ENCODE results near the gene NOP16. TPM values are rescaled to one million over a fixed set of nuclear protein-coding genes. Genes with fewer than 3 reads are reported as not detected.
A peak's percentile ranks its signal among the peaks of the same experiment; 100 is the strongest.

Gene NOP16
- total and polyA plus RNA-seq, 2 of the 13 experiments (the other 11 are each of a cell fraction or from before 2014, with no cell fraction given) = 43.3 to 48.4 TPM

GRCh38 chr5:176415240-176415951 lies 27.0 kb upstream of the NOP16 start:
- H3K36me3 ChIP-seq (replicated peaks in 1 of 2; ENCODE audit: control insufficient read depth in 1 of 2, insufficient read depth in 2 of 2, low read length in 2 of 2) = no peaks in the 10 kb centered on the region
- H3K27me3 ChIP-seq (ENCODE audit: control insufficient read depth in 1 of 2, insufficient read depth in 2 of 2, low read length in 2 of 2) = no peaks in the 10 kb centered on the region
- no peaks in the 10 kb centered on the region for H3K79me2 ChIP-seq (ENCODE audit: insufficient read depth, low read length)
- in situ Hi-C loops (cut with HindIII; ENCODE audit: extremely low pct_ligation_motif_present, low pct_unique_long_range_greater_than_20kb) (loop anchor here (5.0 to 10.0 kb wide), 2 partner anchors 69 to 122 kb away; partner anchors contain the start of gene RNF44), intact Hi-C loops (cut with micrococcal nuclease; ENCODE audit: unreplicated experiment) (loop anchor here (10.0 kb wide), 1 partner anchor 69 kb away; no protein-coding TSS in a partner anchor)
- H3K4me3 ChIP-seq (replicated peaks in 1 of 3; ENCODE audit: insufficient read depth in 1 of 3, low read depth in 2 of 3, low read length in 3 of 3) = peak overlapping the region; percentile 75 to 85 (median 83)
- H3K4me2 ChIP-seq (ENCODE audit: low read depth, low read length) = peak overlapping the region; percentile 96
- ATAC-seq (no peak), FAIRE-seq (no peak), DNase-seq (ENCODE audit: low spot score) (no peak)
- H4K20me1 ChIP-seq (ENCODE audit: insufficient read depth, low read length) = no peaks in the 10 kb centered on the region
- H3K4me1 ChIP-seq (ENCODE audit: insufficient read depth, low read length) = peaks cover 32% of the 10 kb centered on the region
- ChIA-PET CTCF (ENCODE audit: low intra/inter-chr PET ratio, low total read pairs) (interaction anchor here (2.6 kb wide), 1 partner anchor 33 kb away, joined by 17 read pairs; the partner anchor contains the start of gene FAF2), POLR2A (interaction anchor here (0.7 kb wide), 1 partner anchor 10 kb away, joined by 3 read pairs; no protein-coding TSS in a partner anchor)
- H3K9me3 ChIP-seq (ENCODE audit: low read length) = no peaks in the 10 kb centered on the region
- BruUV-seq (replicated peaks) = no TSS peak
- H3K9ac ChIP-seq (ENCODE audit: insufficient read depth, low read depth, low read length) = peak overlapping the region; percentile 81
- no peak overlapping the region for H2AFZ ChIP-seq (ENCODE audit: low read length)
- WGBS (ENCODE audit: low lambda C conversion rate) = 81% methylated on average over 12 of the region's 13 CpGs
- no peak overlapping the region for H3K27ac ChIP-seq (ENCODE audit: extremely low read length, insufficient read depth, low read length)
- TF ChIP-seq TEF (CRISPR knock-in tag; IDR thresholded peaks at IDR 0.05) (no peak), KLF6 (CRISPR knock-in tag; IDR thresholded peaks at IDR 0.05) (no peak), RFX3 (CRISPR knock-in tag; IDR thresholded peaks at IDR 0.05) (no peak), ZNF382 (CRISPR knock-in tag; IDR thresholded peaks at IDR 0.05; ENCODE audit: borderline replicate concordance) (no peak), MEIS1 (CRISPR knock-in tag; IDR thresholded peaks at IDR 0.05; ENCODE audit: borderline replicate concordance) (no peak), ZNF225 (CRISPR knock-in tag; IDR thresholded peaks at IDR 0.05) (no peak), ZNF20 (CRISPR knock-in tag; IDR thresholded peaks at IDR 0.05) (0 out of 2 replicates have a peak, but pooled peaks have one; percentile 31), FOXA1 (IDR thresholded peaks at IDR 0.05) (no peak), FOXA1 (CRISPR knock-in tag; IDR thresholded peaks at IDR 0.05) (no peak)
- TF ChIP-seq, protein P1, sequence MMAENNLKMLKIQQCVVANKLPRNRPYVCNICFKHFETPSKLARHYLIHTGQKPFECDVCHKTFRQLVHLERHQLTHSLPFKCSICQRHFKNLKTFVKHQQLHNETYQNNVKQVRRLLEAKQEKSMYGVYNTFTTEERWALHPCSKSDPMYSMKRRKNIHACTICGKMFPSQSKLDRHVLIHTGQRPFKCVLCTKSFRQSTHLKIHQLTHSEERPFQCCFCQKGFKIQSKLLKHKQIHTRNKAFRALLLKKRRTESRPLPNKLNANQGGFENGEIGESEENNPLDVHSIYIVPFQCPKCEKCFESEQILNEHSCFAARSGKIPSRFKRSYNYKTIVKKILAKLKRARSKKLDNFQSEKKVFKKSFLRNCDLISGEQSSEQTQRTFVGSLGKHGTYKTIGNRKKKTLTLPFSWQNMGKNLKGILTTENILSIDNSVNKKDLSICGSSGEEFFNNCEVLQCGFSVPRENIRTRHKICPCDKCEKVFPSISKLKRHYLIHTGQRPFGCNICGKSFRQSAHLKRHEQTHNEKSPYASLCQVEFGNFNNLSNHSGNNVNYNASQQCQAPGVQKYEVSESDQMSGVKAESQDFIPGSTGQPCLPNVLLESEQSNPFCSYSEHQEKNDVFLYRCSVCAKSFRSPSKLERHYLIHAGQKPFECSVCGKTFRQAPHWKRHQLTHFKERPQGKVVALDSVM (CRISPR knock-in tag; IDR thresholded peaks at IDR 0.05) = no peak
- TF ChIP-seq, protein P2, sequence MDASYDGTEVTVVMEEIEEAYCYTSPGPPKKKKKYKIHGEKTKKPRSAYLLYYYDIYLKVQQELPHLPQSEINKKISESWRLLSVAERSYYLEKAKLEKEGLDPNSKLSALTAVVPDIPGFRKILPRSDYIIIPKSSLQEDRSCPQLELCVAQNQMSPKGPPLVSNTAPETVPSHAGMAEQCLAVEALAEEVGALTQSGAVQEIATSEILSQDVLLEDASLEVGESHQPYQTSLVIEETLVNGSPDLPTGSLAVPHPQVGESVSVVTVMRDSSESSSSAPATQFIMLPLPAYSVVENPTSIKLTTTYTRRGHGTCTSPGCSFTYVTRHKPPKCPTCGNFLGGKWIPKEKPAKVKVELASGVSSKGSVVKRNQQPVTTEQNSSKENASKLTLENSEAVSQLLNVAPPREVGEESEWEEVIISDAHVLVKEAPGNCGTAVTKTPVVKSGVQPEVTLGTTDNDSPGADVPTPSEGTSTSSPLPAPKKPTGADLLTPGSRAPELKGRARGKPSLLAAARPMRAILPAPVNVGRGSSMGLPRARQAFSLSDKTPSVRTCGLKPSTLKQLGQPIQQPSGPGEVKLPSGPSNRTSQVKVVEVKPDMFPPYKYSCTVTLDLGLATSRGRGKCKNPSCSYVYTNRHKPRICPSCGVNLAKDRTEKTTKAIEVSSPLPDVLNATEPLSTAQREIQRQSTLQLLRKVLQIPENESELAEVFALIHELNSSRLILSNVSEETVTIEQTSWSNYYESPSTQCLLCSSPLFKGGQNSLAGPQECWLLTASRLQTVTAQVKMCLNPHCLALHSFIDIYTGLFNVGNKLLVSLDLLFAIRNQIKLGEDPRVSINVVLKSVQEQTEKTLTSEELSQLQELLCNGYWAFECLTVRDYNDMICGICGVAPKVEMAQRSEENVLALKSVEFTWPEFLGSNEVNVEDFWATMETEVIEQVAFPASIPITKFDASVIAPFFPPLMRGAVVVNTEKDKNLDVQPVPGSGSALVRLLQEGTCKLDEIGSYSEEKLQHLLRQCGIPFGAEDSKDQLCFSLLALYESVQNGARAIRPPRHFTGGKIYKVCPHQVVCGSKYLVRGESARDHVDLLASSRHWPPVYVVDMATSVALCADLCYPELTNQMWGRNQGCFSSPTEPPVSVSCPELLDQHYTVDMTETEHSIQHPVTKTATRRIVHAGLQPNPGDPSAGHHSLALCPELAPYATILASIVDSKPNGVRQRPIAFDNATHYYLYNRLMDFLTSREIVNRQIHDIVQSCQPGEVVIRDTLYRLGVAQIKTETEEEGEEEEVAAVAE (CRISPR knock-in tag; IDR thresholded peaks at IDR 0.05; ENCODE audit: borderline replicate concordance) = no peak
- TF ChIP-seq, protein P3, sequence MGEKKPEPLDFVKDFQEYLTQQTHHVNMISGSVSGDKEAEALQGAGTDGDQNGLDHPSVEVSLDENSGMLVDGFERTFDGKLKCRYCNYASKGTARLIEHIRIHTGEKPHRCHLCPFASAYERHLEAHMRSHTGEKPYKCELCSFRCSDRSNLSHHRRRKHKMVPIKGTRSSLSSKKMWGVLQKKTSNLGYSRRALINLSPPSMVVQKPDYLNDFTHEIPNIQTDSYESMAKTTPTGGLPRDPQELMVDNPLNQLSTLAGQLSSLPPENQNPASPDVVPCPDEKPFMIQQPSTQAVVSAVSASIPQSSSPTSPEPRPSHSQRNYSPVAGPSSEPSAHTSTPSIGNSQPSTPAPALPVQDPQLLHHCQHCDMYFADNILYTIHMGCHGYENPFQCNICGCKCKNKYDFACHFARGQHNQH (CRISPR knock-in tag; IDR thresholded peaks at IDR 0.05) = 0 out of 2 replicates have a peak, but pooled peaks have one; percentile 2
